Kidney capillary endothelial cell (primary cell): ENCODE data around the gene CRACR2B.
A peak's percentile ranks its signal among the peaks of the same experiment; 100 is the strongest.

Experiments used
- DNase-seq: peaks from one replicate; pipeline ENCODE4 v3.0.0-alpha.2; 2018; ENCODE audit warnings: low spot score

CRACR2B gene

DNA sequence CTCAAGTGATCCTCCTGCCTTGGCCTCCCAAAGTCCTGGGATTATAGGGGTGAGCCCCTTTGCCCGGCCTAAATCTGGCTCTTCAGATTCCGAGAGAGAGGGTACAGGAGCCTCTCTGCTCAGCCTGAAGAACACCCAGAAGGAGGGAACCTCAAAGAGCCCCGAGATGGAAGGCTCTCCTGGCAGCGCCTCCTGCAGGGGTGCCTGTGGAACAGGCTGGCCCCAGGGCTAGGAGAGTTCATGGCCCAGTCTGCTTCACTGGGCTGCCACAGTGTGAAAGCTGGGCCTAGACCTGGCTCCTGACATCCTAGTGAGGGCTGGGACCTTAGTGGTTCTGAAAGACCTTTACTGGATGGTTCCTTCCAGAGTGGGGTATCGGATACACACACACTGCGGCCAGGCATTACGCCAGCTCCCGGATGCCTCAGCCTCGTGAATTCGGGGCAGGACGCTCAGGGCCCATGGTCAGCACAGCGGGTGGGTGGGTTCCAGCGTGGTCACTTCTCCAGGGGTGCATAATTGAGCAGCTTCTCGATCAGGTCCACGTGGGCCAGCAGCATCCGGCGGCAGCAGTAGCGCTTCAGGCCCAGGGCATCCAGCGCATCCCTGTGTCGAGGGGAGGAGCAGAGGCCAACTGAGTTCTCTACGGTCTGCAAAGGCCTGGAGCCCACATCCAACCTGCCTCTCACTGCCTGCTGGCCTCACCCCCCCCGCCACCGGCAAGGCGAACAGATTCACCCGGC is 12.3 kb downstream of the CRACR2B start:
- DNase-seq = no peak

DNA sequence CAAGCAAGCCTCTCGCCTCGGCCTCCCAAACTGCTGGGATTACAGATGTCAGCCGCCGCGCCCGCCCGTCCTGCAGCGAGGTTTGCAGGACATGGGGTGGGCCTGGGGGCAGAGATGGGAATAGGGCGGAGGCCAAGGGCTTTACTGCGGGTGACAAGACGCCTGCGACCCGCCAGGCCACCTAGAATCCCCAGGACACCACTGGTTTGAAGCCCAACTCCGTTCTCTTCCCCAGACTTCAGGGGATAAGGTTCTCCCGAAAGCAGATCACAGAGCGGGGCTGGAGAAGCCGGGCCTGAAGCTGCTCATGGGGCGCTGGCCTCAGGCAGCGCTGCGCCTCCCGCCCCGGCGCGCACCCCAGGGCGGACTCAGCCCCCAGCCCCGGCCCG is 14.3 kb downstream of the CRACR2B start:
- DNase-seq = no peak

DNA sequence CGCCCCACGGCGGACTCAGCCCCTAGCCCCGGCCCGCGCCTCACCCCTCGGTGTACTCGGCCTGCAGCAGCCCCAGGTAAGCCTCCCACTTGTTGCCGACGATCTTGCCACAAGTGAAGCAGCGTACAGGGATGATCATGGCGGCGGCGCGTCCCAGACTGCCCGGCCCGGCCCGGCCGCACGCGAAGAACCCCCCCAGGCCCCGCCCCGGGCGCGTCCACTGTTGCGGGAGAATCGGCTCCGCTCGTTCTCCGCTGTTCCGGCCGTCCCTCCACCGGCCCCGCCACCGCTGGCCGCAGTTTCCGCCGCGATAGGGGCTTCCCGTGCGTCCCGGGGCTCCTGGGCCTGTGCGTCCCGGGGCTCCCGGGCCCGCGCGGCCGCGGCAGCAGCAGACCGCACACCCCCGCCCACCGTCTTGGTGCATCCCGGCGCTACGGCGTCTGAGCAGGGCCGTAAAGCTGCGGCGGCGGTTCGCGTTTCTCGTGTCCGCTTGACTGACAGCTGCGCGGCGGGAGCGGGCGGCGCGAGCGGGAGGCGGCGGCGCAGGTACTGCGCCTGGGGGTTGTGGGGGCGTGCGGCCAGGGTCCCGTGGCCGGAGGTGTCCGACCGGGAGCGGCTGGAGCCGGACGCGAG is 14.8 kb downstream of the CRACR2B start, which contains the start of the genes POLR2L and TSPAN4:
Gene POLR2L, minus strand, starts transcription at position 160 of the 633 bp plus-strand sequence. Its CDS starts 21 bp downstream, at position 139.
Gene TSPAN4, plus strand, starts transcription at position 483 of the 633 bp plus-strand sequence. CDS start 7,453 bp downstream, outside the sequence.
- peak; percentile 81 for DNase-seq

DNA sequence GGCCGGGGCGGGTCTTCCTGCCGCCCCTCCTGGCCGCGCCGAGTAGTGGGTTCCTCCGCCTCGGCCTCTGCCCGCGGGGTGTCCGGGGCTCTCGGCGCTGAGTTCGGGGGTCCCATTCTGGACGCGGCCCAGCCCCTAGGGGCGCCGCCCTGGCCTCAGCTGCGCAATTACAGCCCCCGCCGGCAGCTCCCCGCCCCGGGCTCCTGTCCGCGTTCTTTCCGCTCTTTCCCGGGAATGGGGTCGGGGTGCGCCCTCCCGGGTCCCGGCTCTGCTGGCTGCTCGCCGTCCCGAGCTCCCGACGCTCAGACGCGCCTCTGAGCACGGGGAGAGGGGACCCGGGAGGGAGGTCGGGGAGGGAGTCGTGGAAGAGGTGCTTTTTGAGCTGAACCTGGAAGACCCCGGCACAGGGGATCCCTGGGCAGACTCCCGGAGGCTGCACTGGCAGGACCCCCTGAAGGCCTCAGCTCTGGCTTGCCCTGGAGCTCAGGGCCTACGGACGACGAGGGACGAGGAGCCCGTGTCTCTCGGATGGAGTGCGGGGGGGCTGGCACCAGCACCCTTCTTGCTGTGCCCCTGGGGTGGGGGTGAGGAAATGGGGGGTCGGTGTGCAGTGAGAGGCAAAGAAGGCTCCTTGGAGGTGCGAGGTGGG is 15.5 kb downstream of the CRACR2B start:
- no peak for DNase-seq

DNA sequence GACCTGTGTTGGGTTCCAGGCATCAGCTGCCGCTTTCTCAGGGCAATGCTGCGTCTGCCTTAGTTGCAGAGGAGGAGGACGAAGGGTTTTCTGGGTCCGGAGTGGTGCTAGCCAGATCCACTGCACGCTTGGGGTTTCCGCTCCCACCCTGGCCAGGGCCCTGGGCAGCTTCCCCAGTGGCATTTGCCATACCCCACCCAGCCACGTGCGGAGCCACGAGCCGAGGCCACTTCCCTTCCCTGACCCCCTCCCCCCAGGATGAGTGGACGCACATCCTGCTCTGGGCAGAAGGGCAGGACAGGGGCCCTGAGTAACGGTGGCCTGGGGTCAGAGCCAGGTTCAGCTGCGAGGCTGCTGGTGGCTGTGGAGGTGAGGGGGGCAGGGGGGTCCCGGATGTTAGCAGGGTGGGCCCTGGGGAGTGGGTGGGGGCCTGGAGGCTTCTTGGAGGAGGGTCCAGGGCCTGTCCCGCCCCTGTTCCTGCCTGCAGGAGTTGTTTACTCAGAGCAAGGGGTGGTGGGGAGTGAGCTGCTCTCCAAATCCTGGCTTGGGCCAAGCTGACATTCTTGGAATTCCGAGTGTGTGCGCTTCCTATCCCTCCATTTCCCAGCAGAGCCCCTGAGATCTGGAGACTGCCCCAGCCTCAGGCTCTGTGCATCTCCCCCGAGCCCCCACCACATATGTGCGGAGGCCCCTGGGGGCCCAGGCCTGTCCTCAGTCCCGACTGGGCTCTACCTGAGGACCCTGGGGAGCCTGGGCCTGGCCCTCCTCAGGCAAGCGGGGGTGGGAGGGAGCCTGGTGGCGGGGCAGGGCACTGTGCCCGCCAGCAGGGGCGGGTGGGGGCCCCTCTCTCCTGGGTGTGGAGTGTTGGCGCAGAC is 16.3 kb downstream of the CRACR2B start:
- peak; percentile 88 for DNase-seq

DNA sequence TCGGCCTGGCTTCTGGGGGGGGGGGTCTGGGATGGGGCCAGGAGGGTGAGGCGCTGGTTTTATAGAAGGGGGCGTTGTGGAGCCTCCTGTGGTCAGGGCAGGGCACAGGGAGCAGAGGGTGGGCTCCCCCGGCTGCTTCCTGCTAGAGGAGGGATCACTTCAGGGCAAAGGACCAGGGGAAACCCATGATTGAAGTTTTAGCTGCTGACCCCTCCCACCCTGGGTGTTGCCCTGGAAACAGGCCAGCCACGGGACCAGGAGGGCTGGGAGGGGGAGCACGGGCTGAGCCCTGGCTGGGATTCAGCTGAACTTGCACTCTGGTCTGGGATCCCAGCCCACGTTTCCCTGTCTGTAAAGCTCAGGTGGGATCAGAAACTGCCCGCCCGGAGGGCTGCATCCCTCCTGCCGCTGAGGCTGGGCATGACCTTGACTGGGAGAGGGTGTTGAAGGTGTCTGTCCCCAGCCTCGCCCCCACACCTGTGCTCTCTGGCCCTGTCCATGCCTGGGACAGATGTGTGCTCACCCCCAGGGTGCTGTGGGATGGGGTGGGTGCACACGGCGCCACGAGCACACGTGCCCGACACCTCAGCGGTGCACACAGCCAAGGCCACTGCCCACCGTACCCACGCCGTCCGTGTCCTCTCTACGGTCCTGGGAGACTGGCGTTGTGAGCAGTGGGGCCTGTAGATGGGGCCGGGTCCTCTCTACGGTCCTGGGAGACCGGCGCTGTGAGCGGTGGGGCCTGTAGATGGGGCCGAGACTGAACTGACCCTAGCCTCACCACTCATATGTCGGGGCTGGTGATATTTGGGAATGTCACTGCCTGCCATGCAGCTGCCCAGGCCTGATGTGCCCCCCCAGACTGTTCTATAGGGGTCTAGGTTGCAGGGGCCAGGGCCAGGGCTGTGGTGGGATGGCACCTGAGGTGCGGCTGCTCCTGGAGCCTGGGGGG is 17.2 kb downstream of the CRACR2B start:
- no peak for DNase-seq

DNA sequence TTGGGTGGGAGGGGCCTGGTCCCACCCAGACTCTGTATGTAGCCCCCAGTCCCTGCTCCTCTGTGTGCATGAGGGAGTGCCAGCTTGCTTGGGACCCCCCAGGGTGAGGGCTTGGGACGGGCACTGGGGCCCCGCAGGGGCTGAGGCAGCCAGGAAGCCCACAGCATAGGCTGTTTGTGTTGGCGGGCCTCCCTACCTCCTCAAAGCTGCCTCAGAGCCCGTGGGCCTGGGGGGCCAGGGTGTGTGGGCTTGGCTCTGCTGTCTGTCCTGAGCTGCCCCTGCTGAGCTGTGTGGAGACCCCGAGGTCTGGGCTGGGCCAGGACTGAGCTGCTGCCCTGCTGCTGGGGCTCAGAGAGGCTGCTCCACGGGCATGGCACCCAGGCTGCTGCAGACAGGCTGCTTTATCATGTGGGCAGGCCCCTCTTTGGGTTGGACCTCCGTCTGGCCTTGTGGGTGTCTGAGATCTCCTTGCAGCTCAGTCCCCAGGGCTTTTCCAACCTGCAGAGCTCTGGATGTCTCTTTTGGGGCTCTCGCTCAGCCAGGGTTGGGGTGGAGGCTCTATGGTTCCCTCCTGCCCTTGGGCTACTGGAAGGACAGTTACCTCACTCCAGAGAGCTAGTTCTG is 18.3 kb downstream of the CRACR2B start:
- DNase-seq = no peak

DNA sequence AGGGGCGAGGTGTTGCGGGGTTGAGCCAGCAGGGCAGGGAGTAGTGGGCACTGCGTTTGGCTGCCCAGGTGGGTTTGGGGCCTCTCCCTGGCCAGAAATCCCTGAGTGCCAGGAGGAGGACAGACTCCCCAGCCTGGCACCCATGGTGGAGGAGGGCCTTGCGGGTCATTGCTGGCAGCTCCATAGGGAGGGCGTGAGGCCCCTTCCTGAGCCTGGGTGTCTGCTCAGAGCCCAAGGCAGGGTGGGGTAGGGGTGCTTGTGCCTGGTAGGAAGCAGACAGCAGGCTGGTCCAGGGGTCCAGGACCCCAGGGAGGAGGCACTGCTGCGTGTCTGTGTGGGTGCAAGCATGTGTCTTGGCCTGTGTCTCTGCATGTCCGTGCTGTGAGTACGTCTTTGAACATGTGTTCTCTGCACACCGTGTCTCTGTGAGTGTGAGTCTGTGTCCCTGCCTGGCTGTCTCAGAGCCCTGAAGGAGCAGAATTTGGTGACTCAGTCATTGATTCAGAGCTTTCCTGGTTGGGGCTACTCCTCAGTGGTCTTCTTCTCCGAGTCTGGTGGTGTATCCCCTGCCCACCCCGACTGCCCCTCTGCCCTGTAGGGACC is 18.9 kb downstream of the CRACR2B start:
- no peak for DNase-seq

DNA sequence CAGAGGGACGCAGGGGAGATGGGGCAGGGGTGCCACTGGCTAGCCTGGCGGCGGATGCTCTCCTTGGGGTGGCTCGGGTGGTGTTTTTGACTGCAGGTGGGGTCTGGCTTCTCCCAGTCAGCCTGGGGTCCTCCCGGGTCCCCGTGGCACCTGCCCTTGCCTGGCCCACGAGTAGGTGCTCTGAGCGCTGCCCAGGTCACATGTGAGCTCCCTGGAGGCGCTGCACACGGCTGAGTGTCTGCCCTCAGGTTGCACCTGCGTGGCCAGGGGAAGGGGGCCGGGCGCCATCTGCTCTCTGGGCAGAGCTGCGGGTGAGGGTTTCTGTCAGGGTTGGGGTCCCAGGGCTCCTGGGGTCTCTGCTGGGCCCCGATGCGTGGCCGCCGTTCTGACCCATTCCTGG is 20.2 kb downstream of the CRACR2B start:
- DNase-seq = no peak

DNA sequence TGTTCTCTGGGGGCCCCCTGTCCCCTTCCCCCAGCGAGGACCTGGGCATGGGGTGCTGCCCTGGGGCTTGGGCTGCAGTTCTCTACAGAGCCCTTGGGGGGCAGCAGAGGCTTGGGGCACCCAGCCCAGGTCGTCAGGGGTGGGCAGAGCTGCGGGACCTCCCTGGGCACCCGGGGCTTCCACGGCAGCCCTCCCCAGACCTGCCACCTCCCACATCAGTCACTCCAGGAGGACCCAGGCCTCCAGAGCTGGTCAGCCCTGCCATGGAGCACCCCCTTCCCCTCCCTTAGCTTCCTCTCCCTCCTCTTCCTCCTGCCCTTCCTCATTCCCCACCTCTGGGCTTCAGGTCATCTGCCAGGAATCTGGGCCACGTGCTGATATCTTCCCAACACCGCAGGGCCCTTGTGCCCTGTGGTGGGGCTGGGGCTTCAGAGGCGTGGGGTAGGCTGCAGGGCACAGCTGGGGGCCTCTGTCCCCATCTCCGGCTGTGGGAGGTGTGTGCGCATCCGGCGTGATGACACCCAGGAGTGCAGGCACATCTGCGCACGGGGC is 20.7 kb downstream of the CRACR2B start:
- no peak for DNase-seq

DNA sequence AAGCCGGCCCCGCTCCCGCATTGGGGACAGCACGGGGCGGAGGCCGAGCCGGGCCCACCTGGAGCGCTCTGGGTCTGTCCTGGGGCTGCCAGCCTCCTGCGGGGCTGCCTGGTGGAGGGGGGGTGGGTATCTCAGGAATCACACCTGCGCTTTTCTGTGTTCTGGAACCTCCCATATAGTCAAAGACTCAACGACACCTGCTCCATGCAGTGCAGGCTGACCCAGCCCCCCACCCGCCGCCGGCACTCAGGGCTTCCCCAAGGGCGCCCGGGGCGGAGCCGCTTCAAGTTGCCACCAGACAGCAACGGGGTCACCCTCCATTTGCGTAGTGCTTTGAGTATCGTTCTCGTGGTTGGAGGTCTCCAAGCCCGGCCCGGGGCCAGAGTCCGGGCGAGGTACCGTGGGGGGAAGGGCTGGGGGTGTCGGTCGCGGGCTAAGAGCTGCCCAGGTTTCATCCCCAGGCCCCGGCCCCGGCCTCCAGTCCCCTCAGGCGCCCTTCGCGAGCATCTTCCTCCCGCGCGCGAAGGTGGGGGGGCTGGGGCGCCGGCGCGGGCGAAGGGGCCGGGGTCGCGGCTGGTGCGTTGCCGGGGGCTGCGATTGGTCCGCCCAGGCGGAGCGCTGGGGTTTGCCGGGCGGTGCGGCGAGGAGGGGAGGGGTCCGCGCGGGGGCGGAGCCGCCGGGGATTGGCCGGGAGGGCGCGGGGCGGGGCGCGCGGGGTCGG is 21.5 kb downstream of the CRACR2B start:
- DNase-seq = no peak

DNA sequence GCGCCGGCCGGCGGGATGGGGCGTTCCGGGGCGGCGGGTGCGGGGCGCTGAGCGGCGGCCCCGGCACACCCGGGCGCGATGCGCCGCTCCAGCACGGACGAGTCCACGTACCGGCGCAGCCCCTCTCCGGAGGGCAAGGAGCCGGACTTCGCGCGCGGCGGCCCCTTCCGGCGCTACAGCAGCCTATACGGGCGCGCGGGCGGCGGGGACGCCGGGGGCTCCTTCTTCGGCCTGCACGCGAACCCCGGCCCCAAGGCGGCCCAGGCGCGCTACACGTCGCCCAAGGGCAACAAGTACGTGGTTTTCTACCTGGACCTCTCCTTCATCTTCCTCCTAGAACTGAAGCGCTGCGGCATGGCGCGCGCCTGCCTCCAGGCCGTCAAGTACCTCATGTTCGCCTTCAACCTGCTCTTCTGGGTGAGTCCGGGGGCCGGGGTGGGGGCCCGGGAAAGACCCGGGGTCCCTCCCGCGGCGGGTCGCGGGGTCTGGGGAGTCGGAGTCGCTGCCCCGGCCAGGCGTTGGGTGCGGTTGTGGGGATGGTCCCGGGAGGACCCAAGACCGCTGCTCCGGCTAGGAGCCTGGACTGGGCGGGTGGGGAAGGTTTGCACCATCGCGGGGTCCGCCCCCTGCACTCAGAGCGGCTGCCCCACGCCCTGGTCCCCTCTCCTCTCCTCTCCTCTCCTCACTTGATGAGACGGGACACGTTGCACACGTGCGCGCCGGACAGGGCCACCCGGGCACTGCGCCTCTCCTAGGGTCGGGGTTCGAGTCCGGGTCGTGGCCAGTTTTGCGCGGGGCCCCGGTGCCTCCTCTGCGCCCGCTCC is 22.4 kb downstream of the CRACR2B start:
- no peak for DNase-seq

DNA sequence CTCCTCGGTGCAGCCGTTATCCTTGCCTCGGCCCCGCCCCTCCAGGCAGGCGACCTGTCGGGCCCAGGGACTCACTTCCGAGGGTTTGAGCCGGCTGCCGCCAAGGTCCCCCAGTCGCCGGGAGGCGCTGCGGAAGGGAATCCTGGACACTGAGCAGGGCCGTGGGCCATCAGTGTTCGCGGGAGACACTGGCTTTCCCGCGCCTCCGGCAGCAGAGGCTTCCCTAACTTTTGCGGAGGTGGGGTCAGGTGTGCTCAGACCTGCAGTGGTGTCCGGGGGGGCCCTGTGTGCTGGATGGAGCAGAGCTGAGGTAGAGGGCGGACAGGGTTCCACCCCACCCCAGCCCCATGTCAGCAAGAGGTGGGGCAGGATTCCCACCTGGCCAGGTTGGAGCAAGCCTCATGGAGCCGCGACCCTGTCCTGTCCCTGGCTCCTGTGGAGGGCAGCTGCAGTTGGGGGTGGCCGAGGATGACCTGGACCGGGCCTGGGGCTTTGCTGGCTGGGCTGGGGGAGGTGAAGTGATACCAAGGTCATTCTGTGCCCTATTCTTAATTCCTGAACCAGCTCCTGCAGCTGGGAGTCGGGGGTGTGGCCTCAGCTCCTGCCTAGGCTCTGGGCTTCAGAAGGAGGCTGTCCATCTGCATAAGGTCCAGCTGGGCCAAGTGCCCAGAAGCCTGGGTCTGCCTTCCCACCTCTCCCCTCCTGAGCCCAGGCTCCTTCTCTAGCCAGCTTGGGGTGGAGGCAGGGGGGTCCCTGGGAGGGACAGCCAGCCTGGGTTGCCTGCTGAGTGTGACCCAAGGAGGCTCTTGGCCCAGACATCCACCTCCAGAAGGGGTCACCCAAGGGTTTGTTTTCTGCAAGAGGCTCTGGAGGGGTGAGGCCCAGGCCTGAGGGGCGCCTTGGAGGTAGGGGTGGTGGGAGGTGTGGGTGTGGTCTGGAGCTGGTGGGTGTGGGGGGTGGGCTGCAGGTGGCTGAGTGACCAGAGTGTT is 23.4 kb downstream of the CRACR2B start:
- DNase-seq = no peak

DNA sequence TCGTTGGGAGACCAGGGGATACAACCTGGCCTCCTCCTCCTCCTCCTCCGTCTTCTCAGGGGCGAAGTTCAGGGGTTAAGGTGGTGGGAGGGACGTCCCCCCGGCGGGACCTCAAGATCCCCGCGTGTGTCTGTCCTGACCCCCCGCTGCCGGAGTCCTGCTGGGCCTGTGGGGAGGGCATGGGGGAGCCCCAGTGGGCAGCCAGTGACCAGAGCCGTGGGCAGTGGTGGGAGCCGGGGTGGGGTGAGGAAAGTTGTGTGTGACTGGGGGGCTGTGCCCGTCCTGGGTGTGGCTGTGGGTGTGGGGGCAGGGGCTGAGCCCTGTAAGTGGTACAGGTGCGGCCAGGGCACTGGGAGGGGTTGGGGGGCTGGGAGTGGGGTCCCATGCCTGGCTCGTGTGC is 25.0 kb downstream of the CRACR2B start:
- DNase-seq = no peak

DNA sequence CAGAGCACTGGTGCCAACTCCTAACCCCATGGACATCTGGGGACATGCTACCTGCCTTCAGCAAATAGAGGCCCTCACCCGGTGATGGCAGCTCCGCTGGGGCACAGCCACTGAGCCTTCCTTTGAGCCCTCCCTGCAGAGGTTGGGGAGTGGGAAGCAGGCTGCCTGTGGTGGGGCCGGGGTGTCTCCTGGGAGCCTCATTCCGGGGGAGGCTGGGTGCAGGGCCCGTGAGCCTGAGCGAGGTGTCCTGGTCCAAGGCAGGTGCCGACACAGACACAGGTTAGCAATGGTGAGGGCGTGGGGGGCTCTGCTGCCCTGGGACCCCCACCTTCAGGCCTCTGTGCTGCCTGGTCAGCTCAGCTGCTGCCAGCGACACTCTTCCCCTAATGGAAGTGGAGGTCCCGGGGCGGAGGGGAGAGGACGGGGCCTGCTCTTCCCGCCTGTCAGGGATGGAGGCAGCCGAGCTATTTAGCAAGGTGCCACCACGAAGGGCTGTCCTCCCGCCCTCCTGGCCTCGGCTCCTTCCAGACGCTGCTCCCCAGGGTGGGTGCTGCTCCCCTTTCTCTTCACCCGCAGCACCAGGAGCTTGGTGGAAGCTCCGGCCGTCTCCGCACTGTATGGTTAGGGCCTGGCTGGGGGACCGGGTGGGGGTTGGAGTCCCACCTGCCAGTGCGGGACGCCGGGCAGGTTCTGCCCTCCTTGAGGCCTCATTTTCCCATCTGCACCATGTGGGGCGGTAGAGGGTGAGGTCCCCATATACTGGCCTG is 26.1 kb downstream of the CRACR2B start:
- no peak for DNase-seq
